HCT116 (cell line): Measurements from ENCODE around the gene CHST8. TPM values are rescaled to one million over a fixed set of nuclear protein-coding genes. Genes with fewer than 3 reads are reported as not detected.

Experiments
- ATAC-seq: fragments of 200-7000 bp; cut with Tn5 transposase; 2 replicates; pipeline ENCODE4 v1.9.1; 2020; ENCODE audit warnings: mild to moderate bottlenecking, moderate library complexity
- BruUV-seq: library from RNA; stranded (reverse); fragments of 400-500 nt; replicated peaks from 2 replicates; lab custom pipeline; 2021; lab: Mats Ljungman, UMichigan
- CTCF ChIA-PET: fragments of 300-600 bp; sonication (Branson Sonifier 250); formaldehyde crosslinking; loops from one replicate; lab custom pipeline; 2021; ENCODE audit warnings: antibody characterized with exemption; lab: Charles Lee
- POLR2A ChIA-PET: fragments of 300-600, 350-600 bp; sonication (Branson Sonifier 250); formaldehyde crosslinking; loops from one replicate; lab custom pipeline; 2021; ENCODE audit warnings: antibody characterized with exemption; lab: Charles Lee
- RAD21 ChIA-PET, 2 experiments: fragments of 300-600 bp; sonication (Branson Sonifier 250); formaldehyde crosslinking; loops; one replicate each; lab custom pipeline; 2023; ENCODE audit warnings: low total read pairs in 2 of 2; ENCODE audit not compliant: uncharacterized antibody in 2 of 2, unreplicated experiment in 2 of 2, low non-redundant PET in 1 of 2; lab: Charles Lee
- DNase-seq: peaks from one replicate; pipeline ENCODE4 v3.0.0-alpha.2; 2010; ENCODE audit warnings: low read depth, low spot score
- H2AFZ ChIP-seq: fragments of 200-600 bp; shearing (Covaris generic), sonication (generic); 2 replicates; pipeline ENCODE4 v1.6.1; 2017; ENCODE audit warnings: low read depth, mixed run types, mixed read lengths, antibody characterized with exemption, low read length; ENCODE audit not compliant: poor library complexity, severe bottlenecking
- H3K27ac ChIP-seq: 2 replicates; pipeline ENCODE4 v1.5.1; 2012; ENCODE audit warnings: low read depth, low read length
- H3K27me3 ChIP-seq: fragments of 200-600 bp; sonication (generic); 2 replicates; pipeline ENCODE4 v1.6.1; 2016; ENCODE audit warnings: mixed run types, low read length, mixed read lengths; ENCODE audit not compliant: insufficient read depth
- H3K36me3 ChIP-seq, 2 experiments: fragments of 200-500 bp in 1 of 2; fragments of 200-600 bp in 1 of 2; sonication (Bioruptor generic) in 1 of 2; sonication (generic) in 1 of 2; 2 replicates each; pipeline versions ENCODE4 v1.5.1 to v1.6.1; 2014 to 2016; ENCODE audit warnings: low read length in 2 of 2, inconsistent platforms in 1 of 2, mixed read lengths in 1 of 2, mixed run types in 1 of 2; ENCODE audit not compliant: insufficient read depth in 2 of 2, control insufficient read depth in 1 of 2
- H3K4me1 ChIP-seq, 2 experiments: fragments of 200-600 bp in 1 of 2; sonication (generic) in 1 of 2; 2 replicates each; pipeline versions ENCODE4 v1.5.1 to v1.6.1; 2012 to 2017; ENCODE audit warnings: low read length in 2 of 2, inconsistent platforms in 1 of 2, mild to moderate bottlenecking in 1 of 2, mixed read lengths in 1 of 2, mixed run types in 1 of 2, moderate library complexity in 1 of 2; ENCODE audit not compliant: insufficient read depth in 2 of 2, control insufficient read depth in 1 of 2
- H3K4me2 ChIP-seq: fragments of 200-600 bp; sonication (generic); 2 replicates; pipeline ENCODE4 v1.6.1; 2017; ENCODE audit warnings: mixed run types, low read length, mixed read lengths
- H3K4me3 ChIP-seq, 2 experiments: fragments of 200-600 bp in 1 of 2; sonication (generic) in 1 of 2; replicated peaks in 1 of 2; 2 replicates each; pipeline ENCODE4 v1.5.1; 2011 to 2016; ENCODE audit warnings: low read length in 2 of 2, control low read depth in 1 of 2, low read depth in 1 of 2, mild to moderate bottlenecking in 1 of 2, mixed read lengths in 1 of 2, mixed run types in 1 of 2
- H3K79me2 ChIP-seq: fragments of 200-600 bp; sonication (generic); 2 replicates; pipeline ENCODE4 v1.6.1; 2017; ENCODE audit warnings: mild to moderate bottlenecking, mixed run types, low read length, moderate library complexity, mixed read lengths; ENCODE audit not compliant: insufficient read depth
- H3K9ac ChIP-seq: fragments of 200-600 bp; sonication (generic); 2 replicates; pipeline ENCODE4 v1.6.1; 2016; ENCODE audit warnings: low read length, mixed read lengths
- H3K9me2 ChIP-seq: fragments of 200-600 bp; sonication (generic), shearing (Covaris generic); 2 replicates; pipeline ENCODE4 v1.6.1; 2017; ENCODE audit warnings: mixed run types, mild to moderate bottlenecking, moderate library complexity; ENCODE audit not compliant: insufficient read depth
- H3K9me3 ChIP-seq, 2 experiments: fragments of 200-500 bp in 1 of 2; fragments of 200-600 bp in 1 of 2; sonication (Bioruptor generic) in 1 of 2; sonication (generic) in 1 of 2; 2 replicates each; pipeline ENCODE4 v1.6.1; 2014 to 2017; ENCODE audit warnings: low read length in 2 of 2, mixed read lengths in 2 of 2, inconsistent platforms in 1 of 2, low read depth in 1 of 2, mild to moderate bottlenecking in 1 of 2, mixed run types in 1 of 2, moderate library complexity in 1 of 2; ENCODE audit not compliant: control insufficient read depth in 1 of 2, insufficient read depth in 1 of 2
- H4K20me1 ChIP-seq: fragments of 200-600 bp; sonication (generic), shearing (Covaris generic); 2 replicates; pipeline ENCODE4 v1.6.1; 2017; ENCODE audit warnings: mixed run types, mild to moderate bottlenecking, moderate library complexity; ENCODE audit not compliant: insufficient read depth
- CBX3 ChIP-seq: IDR thresholded peaks from 2 replicates; pipeline ENCODE4 v1.6.1; 2012; ENCODE audit warnings: low read depth
- CEBPB ChIP-seq: IDR thresholded peaks from 2 replicates; pipeline ENCODE4 v1.6.1; 2012; ENCODE audit warnings: low read depth
- EGR1 ChIP-seq: IDR thresholded peaks from 2 replicates; pipeline ENCODE4 v1.6.1; 2012; ENCODE audit warnings: low read depth
- ELF1 ChIP-seq: IDR thresholded peaks from 2 replicates; pipeline ENCODE4 v1.6.1; 2012; ENCODE audit warnings: low read depth, borderline replicate concordance
- EZH2 ChIP-seq: fragments of 200-600 bp; sonication (generic); IDR thresholded peaks from 2 replicates; pipeline ENCODE4 v1.6.1; 2017; ENCODE audit warnings: antibody characterized with exemption, mixed run types
- FOSL1 ChIP-seq: IDR thresholded peaks from 2 replicates; pipeline ENCODE4 v1.6.1; 2012; ENCODE audit warnings: low read depth
- JUND ChIP-seq: IDR thresholded peaks from 2 replicates; pipeline ENCODE4 v1.6.1; 2012
- POLR2AphosphoS5 ChIP-seq: IDR thresholded peaks from 2 replicates; pipeline ENCODE4 v1.6.1; 2011; ENCODE audit warnings: mild to moderate bottlenecking, low read depth, low read length, moderate library complexity
- RAD21 ChIP-seq: IDR thresholded peaks from 2 replicates; pipeline ENCODE4 v1.6.1; 2012; ENCODE audit warnings: low read depth, mild to moderate bottlenecking
- SIN3A ChIP-seq: IDR thresholded peaks from 2 replicates; pipeline ENCODE4 v1.6.1; 2012; ENCODE audit warnings: low read depth
- SP1 ChIP-seq: IDR thresholded peaks from 2 replicates; pipeline ENCODE4 v1.6.1; 2012; ENCODE audit warnings: low read depth
- SRF ChIP-seq: IDR thresholded peaks from 2 replicates; pipeline ENCODE4 v1.6.1; 2012; ENCODE audit warnings: low read depth
- TCF7L2 ChIP-seq: IDR thresholded peaks from 2 replicates; pipeline ENCODE4 v1.7.0; 2011; ENCODE audit warnings: borderline replicate concordance, inconsistent platforms; ENCODE audit not compliant: insufficient read depth, insufficient read length; ENCODE audit errors: extremely low read depth
- ZFX ChIP-seq: fragments of 450-650 bp; IDR thresholded peaks from 2 replicates; pipeline ENCODE4 v1.6.1; 2017
- ZNF274 ChIP-seq: fragments of 200-500 bp; sonication (Bioruptor generic); IDR thresholded peaks from 2 replicates; pipeline ENCODE4 v1.6.1; 2014; ENCODE audit warnings: mild to moderate bottlenecking, low read depth, low read length, inconsistent platforms
- intact Hi-C: fragments of 100-400 bp; cut with micrococcal nuclease; formaldehyde crosslinking; loops from 2 replicates; pipeline ENCODE4 v1.10.0; 2022
- total RNA-seq: library from RNA; stranded (reverse); gene quantifications from one replicate; pipeline ENCODE4 v1.2.1, GENCODE V29; 2021; ENCODE audit not compliant: unreplicated experiment
- TF ChIP-seq, protein P1 (sequence below), 3 experiments: fragments of 200-600 bp in 1 of 3; sonication (generic) in 1 of 3; IDR thresholded peaks in 2 of 3; conservative IDR thresholded peaks in 1 of 3; 2 replicates each; pipeline ENCODE4 v1.5.1; 2012 to 2017; ENCODE audit warnings: low read depth in 2 of 3, low read length in 2 of 3, antibody characterized with exemption in 1 of 3, borderline replicate concordance in 1 of 3, control low read depth in 1 of 3, mild to moderate bottlenecking in 1 of 3, mixed read lengths in 1 of 3, mixed run types in 1 of 3, moderate library complexity in 1 of 3; ENCODE audit not compliant: insufficient read depth in 1 of 3
- TF ChIP-seq, protein P2 (sequence below): IDR thresholded peaks from 2 replicates; pipeline ENCODE4 v1.6.1; 2011; ENCODE audit warnings: mild to moderate bottlenecking, low read length, moderate library complexity; ENCODE audit not compliant: insufficient replicate concordance; ENCODE audit errors: extremely low read depth
- TF ChIP-seq, protein P3 (sequence below): IDR thresholded peaks from 2 replicates; pipeline ENCODE4 v1.6.1; 2012; ENCODE audit warnings: low read depth
- TF ChIP-seq, protein P4 (sequence below): IDR thresholded peaks from 2 replicates; pipeline ENCODE4 v1.6.1; 2012

The CHST8 gene
- total RNA-seq, 1 experiment from 2014 or later = not detected

DNA sequence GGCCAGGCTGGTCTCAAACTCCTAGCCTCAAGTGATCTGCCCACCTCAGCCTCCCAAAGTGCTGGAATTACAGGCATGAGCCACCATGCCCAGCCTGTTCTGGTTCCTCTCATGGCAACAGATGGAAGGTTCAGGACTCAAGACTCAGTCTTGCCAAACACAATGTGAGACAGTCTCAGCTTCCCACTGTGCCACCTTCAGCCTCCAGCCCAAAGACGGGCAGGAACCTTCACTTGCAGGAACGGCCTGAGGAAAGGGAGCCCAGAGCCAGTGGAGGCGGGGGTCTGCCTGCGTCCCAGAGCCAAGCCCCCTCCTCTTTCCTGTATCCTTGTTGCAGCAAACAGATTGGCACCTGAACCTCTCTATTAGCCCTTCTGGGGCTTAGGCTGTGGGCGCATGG is 2.9 kb upstream of the CHST8 start:
- Histone ChIP-seq H3K27me3 (peaks cover 32% of the 10 kb centered on the region), H2AFZ (no peak overlapping the region), H3K36me3 (no peaks in the 10 kb centered on the region)
- RAD21 ChIA-PET = no interaction called here
- TF ChIP-seq, protein P1, sequence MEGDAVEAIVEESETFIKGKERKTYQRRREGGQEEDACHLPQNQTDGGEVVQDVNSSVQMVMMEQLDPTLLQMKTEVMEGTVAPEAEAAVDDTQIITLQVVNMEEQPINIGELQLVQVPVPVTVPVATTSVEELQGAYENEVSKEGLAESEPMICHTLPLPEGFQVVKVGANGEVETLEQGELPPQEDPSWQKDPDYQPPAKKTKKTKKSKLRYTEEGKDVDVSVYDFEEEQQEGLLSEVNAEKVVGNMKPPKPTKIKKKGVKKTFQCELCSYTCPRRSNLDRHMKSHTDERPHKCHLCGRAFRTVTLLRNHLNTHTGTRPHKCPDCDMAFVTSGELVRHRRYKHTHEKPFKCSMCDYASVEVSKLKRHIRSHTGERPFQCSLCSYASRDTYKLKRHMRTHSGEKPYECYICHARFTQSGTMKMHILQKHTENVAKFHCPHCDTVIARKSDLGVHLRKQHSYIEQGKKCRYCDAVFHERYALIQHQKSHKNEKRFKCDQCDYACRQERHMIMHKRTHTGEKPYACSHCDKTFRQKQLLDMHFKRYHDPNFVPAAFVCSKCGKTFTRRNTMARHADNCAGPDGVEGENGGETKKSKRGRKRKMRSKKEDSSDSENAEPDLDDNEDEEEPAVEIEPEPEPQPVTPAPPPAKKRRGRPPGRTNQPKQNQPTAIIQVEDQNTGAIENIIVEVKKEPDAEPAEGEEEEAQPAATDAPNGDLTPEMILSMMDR (IDR thresholded peaks at IDR 0.05 in 2 of 3, conservative IDR thresholded peaks at IDR 0.05 in 1 of 3; ENCODE audit: borderline replicate concordance in 1 of 3, insufficient read depth in 1 of 3, low read depth in 2 of 3, low read length in 2 of 3) = no peak
- TF ChIP-seq ELF1 = no peak
- no peak for TF ChIP-seq RAD21
- no peak for TF ChIP-seq POLR2AphosphoS5
- TF ChIP-seq FOSL1 = no peak
- TF ChIP-seq JUND = no peak
- TF ChIP-seq EZH2 = no peak
- TF ChIP-seq, protein P2, sequence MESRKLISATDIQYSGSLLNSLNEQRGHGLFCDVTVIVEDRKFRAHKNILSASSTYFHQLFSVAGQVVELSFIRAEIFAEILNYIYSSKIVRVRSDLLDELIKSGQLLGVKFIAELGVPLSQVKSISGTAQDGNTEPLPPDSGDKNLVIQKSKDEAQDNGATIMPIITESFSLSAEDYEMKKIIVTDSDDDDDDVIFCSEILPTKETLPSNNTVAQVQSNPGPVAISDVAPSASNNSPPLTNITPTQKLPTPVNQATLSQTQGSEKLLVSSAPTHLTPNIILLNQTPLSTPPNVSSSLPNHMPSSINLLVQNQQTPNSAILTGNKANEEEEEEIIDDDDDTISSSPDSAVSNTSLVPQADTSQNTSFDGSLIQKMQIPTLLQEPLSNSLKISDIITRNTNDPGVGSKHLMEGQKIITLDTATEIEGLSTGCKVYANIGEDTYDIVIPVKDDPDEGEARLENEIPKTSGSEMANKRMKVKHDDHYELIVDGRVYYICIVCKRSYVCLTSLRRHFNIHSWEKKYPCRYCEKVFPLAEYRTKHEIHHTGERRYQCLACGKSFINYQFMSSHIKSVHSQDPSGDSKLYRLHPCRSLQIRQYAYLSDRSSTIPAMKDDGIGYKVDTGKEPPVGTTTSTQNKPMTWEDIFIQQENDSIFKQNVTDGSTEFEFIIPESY = no peak
- TF ChIP-seq SP1 = no peak
- no peak for TF ChIP-seq CEBPB
- TF ChIP-seq, protein P3, sequence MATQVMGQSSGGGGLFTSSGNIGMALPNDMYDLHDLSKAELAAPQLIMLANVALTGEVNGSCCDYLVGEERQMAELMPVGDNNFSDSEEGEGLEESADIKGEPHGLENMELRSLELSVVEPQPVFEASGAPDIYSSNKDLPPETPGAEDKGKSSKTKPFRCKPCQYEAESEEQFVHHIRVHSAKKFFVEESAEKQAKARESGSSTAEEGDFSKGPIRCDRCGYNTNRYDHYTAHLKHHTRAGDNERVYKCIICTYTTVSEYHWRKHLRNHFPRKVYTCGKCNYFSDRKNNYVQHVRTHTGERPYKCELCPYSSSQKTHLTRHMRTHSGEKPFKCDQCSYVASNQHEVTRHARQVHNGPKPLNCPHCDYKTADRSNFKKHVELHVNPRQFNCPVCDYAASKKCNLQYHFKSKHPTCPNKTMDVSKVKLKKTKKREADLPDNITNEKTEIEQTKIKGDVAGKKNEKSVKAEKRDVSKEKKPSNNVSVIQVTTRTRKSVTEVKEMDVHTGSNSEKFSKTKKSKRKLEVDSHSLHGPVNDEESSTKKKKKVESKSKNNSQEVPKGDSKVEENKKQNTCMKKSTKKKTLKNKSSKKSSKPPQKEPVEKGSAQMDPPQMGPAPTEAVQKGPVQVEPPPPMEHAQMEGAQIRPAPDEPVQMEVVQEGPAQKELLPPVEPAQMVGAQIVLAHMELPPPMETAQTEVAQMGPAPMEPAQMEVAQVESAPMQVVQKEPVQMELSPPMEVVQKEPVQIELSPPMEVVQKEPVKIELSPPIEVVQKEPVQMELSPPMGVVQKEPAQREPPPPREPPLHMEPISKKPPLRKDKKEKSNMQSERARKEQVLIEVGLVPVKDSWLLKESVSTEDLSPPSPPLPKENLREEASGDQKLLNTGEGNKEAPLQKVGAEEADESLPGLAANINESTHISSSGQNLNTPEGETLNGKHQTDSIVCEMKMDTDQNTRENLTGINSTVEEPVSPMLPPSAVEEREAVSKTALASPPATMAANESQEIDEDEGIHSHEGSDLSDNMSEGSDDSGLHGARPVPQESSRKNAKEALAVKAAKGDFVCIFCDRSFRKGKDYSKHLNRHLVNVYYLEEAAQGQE = no peak
- TF ChIP-seq TCF7L2 = no peak
- no peak for TF ChIP-seq SRF
- TF ChIP-seq, protein P4, sequence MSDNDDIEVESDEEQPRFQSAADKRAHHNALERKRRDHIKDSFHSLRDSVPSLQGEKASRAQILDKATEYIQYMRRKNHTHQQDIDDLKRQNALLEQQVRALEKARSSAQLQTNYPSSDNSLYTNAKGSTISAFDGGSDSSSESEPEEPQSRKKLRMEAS = no peak
- TF ChIP-seq EGR1 = no peak
- TF ChIP-seq SIN3A = no peak
- TF ChIP-seq ZNF274 = no peak
- TF ChIP-seq CBX3 = no peak
- TF ChIP-seq ZFX = no peak
- TF ChIP-seq, all 23 proteins: peak for 0
- CTCF ChIA-PET = no interaction called here
- no peak overlapping the region for H3K4me3 ChIP-seq
- no peaks in the 10 kb centered on the region for H3K79me2 ChIP-seq
- H3K9me3 ChIP-seq = no peaks in the 10 kb centered on the region
- no peak for DNase-seq
- POLR2A ChIA-PET = no interaction called here
- H3K27ac ChIP-seq = no peak overlapping the region
- no peaks in the 10 kb centered on the region for H4K20me1 ChIP-seq
- H3K9ac ChIP-seq = no peak overlapping the region
- ATAC-seq = no peak
- no TSS peak for BruUV-seq
- H3K4me1 ChIP-seq = no peaks in the 10 kb centered on the region
- no peak overlapping the region for H3K4me2 ChIP-seq
- intact Hi-C loops = no loop called here
- H3K9me2 ChIP-seq = no peaks in the 10 kb centered on the region
